HG03175 (cell line): Measurements from ENCODE around the gene XAB2.

Experiments
- ATAC-seq: cut with Tn5 transposase; IDR thresholded peaks from one replicate; pipeline ENCODE4 v1.9.1; 2021; ENCODE audit warnings: mild to moderate bottlenecking, moderate library complexity; ENCODE audit not compliant: unreplicated experiment

XAB2 gene

DNA sequence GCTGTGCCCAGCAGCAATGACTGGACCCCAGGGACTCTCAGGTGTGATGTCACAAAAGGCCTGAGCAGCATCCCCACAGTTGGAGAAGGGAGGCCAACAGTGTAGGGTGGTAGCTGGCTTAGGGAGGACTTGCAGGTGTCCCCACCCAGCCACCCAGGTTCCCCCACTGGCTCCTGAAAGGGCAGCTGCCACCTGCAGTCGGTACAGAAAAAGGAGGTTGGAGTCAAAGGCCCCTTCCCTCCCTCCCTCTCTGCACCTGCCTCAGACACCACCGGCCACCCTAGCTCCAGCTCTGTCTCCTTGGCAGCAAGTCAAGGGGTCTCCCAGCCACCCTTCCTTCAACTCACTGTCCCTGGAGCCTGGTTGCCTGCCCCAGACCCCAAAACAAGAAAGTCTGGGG, 4.4 kb upstream of the XAB2 start, which contains the start of gene PCP2:
Gene PCP2 (minus strand): TSS at position 22 of the 400 bp plus-strand sequence. CDS start 262 bp downstream, outside the sequence.
- ATAC-seq: no peak

DNA sequence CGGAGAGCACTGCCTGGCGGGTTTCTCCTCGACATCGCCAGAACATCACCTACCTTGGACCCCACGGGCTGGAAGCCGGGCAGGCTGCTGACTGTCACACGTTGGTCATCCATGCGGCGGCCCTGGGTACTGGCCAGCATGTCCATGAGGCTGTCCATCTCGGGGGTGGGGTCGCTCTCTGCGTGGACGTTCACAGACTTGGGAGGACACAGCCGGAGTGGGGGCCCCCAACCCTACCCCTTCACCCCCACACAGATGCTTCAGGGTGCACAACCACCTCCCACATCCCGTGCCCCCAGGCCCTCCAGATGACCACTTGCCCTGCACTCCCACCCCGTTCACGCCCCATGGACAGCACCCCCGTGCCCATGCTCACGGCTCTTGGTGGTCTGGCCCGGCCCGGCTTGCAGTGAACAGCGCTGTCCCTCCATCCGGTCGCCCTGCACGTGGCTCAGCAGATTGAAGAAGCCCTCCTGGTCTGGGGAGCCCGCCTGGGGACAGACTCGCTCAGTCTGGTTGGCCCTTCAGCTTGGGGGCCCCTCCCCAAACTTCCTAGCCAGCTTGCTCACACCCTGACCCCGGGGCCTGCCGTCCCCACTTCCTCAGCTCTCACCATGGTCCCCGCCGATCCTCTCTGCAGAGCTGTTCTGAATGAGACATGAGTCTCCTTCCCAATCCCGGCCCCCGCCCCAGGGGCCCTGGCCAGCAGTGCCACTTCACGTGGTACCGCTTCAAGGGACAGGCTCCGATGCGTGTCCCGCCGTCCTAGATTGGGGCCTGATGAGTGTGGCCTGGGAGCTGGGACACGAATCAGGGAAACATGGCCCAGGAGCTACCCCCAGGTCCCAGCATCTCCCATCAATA, 3.2 kb upstream of the XAB2 start:
- no peak for ATAC-seq

DNA sequence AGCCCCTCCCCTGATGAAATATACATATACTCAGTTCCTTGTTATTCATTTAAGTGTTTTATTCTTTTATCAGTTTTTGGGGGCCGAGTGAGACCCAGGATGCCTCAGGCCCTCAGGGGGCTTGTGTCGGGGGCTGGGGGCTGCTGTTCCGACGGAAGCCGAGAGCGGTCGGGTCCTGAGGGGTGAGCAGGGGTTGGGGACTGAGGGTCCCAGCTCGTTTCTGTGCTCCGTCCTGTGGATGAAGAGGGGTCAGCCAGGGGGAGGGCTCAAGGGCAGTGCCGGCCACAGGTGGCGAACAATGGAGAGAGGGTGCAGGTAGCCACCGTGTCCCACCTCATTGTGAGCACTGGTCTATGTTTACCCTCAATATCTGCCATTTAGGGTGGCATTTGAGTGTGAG, 2.2 kb upstream of the XAB2 start:
- no peak for ATAC-seq

DNA sequence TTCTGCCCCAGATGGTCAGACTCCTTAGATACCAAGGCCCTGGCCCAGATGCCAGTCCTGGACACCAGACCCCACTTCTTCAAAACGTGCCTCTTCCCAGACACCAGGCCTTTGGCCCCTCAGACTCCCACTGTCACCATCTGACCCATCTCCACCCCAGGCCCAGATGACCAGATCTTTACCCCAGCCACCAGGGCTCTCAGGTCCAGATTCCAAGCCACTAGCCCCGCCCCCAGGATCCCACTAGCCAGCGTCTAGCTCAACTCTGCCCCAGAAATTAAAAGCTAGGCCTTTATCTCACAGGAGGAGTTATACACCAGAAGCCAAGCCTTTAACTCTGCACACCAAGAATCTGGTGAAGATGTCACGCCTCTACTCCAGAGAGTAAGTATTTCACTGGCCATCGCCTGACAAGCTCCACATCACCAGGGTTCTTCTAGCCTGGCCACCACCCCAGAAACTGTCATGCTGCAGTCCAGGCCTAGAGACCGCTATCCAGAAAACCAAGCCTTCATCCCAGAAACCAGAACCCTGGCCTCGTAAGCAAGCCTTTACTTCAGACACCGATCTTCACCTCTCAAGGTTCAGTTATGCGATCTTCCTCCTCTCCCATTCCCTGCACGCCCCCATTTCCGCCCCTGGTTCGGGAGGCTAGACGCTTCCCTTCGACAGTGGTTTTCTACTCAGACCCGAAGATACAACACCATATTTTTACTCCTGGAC, 595 bp downstream of the XAB2 start:
- no peak for ATAC-seq

DNA sequence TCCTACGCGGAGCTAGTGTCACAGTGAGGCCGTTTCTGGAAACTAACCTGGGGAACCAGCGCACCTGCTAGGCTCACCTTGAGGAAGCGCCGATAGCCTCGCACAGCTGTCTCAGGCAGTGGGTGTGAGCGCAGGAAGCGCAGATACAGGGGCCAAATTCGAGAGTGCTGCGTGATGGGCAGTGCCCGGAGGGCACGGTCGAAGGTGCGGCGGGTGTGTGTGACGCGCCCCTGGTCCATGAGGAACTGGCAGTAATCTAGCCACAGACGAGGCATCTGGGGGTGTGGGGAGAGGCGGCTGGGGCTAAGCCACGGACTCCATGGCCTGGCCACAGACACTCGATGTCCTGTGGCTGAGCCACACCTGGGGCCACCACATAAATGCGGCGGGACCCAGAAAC, 2.2 kb downstream of the XAB2 start:
- no peak for ATAC-seq

DNA sequence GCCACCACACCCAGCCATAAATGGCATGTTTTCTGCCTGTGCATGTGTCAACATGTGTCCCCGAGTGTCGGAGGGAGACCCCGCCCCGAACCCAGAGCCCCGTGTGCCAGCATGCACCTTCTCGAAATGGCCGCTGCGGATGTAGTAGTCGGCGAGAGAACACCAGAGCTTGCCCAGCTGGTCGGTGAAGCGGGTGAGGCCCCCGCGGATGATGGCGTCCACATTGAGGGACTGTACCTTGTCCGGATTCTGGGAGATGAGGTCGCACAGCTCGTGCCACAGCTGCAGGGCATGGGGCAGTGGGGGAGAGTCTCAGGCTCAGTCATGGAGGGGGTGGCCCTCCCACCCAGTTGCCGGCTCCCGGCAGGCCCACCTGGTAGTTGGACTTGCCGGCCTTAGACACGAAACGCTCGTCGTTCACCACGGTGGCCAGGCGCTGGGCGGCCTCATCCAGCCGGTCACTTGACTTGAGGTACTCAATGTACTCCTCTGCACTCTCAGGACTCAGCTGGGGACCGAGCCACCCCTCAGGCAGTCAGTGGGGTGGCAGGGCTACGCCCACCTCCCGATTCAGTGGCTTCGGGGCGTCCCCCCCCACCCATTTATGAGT, 3.5 kb downstream of the XAB2 start:
- no peak for ATAC-seq

DNA sequence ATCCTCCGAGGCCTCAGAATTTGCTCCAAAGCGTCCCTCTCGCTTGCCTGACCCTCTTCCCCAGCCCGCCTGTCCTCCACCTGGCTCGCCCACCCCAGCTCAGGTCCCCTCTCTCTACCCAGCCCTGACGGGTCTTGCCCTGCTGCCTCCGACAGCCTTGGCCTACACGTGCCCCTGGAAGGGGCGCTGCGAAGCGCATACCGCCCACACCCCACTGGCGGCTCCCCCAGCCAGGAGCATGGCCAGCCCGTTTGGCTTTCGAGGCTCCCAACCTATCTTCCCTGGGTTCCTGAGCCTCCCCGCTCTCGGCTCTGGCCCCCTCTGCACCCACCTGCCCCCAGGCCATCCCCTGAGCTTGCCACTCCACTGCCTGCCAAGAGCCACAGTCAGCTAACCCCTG, 4.5 kb downstream of the XAB2 start:
- ATAC-seq: no peak

DNA sequence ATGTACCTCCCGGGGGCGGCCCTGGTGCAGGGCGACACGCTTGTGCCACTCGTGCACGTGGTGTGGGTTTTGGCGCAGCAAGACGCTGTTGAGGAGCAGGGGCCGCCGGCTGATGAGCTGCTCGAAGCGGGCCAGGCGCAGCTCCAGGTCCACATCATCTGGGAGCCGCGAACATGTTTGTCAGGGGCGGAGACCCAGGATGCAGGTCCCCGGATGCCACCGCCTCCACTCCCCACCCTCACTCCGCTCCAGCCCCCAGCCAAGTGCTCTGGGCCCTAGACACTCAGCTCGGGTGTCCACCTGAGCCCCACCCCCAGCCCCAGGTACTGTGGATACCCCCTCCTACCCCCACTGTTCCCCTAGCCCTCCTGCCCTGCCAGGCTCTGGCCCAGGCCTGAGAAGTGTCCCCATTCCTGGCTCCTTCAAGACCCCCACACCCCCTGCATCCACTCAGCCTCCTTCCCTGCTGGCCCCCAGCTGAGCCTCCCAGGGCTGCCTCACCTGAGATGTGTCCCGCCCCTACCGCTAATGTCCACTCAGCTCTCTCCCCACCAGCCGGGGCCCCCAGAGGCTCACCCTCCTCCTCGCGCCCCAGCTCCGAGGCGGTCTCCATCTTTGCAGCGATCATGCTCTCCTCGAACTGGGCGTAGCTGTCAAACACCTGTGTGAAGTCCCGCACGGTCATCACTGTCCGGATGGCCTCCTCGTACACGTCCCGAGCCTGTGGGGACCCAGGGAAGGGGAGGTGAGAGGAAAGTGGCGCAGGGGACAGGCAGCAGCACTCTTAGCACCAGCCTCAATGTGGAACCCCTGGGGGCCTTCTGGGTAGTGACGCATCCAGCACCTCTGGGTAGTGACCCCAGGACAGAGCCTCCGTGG, 5.4 kb downstream of the XAB2 start:
- ATAC-seq: no peak

DNA sequence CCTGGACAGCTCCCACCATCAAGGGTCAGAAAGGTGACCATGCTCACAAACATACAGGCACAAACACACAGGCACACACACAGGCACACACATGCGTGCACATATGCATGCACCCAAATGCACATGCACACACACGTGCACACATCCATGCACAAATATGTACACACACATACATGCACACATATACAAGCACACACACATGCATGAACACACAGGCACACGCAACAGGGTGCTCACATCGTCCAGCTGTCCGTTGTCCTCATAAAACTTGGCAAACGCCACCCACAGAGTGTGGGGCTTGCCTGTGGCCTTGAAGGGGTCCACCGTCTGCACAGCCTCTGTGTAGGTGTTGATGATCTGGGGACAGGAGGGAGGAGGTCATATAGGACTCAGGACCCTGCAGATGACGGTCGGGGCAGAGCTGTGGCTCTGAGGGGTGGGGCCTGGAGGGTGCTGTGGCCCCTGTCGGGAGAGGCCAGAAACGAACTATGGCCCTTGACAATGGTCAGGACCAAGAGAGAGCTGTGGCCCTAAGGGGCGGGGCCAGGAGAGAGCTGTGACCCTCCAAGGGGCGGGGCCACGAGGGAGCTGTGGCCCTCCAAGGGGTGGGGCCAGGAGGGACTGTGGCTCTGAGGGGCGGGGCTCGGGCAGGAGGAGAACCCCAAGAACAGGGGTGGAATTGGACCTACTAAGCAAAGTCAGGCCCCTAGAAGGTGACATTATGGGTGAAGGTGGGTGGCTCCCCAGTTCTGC, 6.2 kb downstream of the XAB2 start:
- ATAC-seq: no peak

DNA sequence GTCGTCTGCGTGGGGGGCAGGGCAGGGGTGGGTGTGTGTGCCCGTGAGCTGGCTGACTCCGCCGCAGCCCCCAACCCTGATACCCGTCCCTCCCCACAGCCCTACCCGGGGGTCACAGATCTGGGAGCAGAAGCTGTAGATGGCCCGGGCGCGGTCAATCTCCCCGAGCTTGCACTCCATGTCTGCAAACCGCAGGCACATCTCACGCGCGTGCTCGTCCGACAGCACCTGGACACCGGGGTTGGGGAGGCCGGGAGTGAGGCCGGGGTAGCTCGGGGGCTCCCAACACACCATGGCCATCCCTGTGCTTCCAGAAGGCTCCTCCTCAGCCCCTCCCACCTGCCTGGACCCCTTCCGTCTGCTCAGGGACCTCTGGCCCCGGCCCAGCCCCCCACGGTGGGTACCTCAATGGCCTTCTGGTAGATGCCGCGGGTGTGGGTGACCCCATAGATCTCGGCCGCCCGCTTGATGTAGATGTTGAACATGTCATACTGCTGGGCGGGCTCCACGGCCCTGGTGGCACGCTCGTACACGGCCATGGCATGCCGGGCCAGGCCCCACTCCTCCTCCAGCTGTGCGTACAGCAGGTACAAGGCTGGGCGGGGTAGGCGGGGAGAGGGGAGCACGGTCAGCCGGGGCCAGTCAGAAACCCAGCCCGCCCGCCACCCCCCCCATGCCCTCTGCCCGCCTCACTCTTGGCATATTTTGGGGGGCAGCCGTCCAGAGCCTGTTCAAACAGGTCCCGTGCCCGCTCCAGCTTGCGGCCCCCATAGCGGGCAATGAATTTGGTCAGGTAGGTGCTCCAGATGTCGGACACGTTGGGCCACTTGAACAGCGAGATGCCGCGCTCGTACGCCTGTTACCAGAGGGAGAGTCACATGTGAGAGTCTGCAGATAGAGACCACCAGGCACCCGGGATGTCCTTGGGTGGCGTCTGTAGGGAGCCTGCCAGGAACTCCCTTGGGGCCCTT, 8.6 kb downstream of the XAB2 start:
- ATAC-seq: no peak

DNA sequence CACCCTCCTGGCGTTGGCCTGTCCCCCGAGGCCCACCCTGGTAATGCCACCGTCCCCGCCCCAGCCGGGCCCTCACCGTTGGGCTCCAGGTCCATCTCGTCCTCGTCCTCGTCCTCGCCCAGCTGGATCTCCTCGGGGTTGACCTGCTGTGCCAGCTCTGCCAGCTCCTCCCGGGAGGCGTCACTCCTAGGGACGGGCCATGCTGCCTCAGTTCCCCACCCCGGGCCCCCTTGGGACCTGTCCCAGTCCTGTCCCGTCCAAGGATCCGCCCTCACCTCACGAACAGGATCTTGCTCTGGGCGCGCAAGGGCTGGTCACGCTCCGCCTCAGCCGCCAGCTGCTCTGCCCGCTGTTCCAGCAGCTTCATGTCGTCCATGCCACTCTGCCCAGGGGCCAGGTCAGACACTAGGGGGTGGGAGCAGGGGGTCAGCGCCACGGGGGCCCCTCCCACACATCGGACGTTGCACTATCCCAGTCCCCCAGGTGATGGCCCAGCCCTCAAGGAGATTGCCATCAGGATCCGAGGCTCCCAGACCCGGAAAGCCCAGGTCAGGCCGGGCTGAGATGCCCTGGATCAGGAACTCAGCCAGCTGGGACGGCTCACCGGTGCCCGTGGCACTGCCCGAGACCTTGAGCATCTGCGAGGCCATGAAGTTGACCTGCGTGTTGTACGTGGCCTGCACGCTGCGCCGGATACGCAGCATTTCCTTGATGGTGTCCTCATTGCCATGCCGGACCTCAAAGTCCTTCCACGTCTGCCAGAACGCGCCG, 9.5 kb downstream of the XAB2 start:
- ATAC-seq: no peak

DNA sequence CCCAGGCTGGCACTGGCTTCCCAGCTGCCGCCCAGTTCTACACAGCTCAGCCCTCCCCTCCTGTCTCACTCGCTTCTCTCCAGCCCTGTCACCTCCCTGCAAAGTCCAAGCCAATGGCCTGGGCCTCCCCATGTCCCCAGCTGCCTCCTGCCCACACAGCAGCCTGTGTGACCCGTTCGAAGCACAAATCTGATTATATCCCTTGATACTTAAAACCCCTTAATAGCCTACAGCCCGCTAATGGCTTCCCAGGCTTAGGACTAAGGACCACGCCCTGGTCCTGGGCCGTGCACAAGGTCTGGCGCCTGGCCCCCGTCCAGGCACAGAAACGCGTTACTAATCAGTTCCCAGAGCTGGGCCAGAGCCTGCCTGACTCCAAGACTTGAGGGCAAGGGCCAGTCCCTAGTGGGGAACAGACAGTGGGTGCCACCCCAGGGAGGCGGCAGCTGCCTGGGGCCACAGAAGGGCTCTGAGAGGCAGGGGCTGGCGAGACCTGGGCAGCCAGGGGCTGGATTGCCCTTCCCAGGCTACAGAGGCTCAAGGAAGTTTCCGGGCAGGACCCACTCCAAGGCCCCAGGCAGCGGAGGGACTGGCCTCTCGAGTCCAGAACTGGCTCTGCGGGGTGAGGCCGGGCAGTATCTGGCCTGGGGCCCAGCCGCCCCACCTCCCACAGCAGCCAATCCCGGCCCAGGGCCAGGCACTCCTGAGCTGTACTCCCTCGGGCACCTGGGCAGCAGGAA, 10.4 kb downstream of the XAB2 start:
- no peak for ATAC-seq

DNA sequence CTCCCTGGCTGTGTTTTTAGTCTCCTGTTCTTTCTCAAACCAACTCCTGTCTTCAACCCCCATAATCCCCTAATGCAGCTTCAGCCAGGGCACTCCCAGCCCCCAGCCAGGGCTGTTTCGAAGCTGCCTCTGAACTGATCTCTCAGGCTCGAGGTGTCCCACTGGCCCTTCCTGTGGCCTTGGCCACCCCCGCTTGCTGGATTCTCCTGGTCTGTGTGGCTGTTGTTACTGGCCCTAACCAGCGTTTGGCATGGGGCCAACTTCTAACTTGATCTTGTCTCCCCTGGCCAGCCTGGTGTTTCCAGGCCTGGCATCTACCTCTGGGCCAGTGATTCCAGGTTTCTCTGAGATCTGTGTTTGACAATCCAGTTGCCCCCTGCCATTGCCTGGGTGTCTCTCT, 11.0 kb downstream of the XAB2 start:
- ATAC-seq: no peak

DNA sequence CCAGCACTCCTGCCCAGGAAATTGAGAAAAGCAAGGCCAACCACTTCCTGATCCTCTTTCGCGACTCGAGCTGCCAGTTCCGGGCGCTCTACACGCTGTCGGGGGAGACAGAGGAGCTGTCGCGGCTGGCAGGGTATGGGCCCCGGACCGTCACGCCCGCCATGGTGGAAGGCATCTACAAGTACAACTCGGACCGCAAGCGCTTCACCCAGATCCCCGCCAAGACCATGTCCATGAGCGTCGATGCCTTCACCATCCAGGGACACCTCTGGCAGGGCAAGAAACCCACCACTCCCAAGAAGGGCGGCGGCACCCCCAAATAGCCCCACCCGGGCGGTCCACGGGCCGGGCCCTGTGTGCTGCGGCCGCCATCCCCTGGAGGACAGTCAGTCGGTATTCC, 11.6 kb downstream of the XAB2 start:
- ATAC-seq: no peak

DNA sequence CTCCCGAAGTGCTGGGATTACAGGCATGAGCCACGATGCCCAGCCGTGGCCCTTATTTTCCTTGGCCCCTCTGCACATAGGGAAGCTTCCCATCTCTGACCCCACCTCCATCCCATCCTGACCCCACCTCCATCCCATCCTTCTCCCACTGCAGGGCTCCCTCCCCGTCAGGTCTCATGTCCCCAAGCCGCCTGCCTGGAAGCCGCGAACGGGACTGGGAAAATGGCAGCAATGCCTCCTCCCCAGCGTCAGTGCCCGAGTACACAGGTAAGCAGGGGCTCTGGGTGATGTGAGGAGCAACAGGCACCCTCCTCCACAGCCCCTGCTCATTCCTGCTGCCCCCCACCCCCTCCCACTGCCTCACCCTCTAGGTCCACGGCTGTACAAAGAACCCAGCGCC, 12.2 kb downstream of the XAB2 start:
- ATAC-seq: no peak

DNA sequence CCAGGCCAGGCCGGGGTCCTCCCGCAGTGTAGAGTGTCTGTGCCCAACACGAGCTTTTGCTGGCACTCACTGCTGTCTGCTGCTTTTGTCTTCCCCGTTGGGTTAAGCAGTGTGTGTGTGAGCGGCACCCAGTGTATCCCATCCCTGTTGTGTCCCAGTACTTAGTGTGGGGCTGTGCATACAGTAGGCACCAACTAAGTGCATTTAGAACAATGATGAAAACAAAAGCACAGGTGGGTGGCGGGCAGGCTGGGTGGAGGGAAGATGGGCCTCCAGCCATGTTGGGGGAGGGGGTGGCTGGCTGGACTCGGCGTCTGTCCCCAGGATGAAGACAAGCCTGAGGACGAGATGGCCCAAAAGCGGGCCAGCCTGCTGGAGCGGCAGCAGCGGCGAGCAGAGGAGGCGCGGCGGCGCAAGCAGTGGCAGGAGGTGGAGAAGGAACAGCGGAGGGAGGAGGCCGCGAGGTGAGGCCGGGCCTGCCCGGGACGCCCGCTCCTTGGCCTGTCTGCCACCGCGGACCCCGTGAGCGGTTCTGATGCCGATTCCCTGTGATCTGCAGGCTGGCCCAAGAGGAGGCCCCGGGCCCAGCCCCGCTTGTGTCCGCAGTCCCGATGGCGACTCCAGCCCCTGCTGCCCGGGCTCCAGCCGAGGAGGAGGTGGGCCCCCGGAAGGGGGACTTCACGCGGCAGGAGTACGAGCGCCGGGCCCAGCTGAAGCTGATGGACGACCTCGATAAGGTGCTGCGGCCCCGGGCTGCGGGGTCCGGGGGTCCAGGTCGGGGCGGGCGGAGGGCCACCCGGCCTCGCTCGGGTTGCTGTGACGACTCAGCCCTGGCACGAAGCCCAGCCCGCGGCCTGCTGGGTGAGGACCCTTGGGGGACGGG, 14.2 kb downstream of the XAB2 start:
- no peak for ATAC-seq
